Epidermal melanocyte (primary cell): ENCODE measurements around the gene RPS21.
"Not testable (repeated sequence)": the region's sequence is repeated elsewhere in the genome, so short reads cannot be mapped to it uniquely, and the experiment has no call there.

Source experiments
- DNase-seq: peaks from one replicate; pipeline ENCODE4 v3.0.0; 2011; ENCODE audit warnings: low spot score; ENCODE audit not compliant: insufficient read length

Gene RPS21

GRCh38 chr20:62425281-62426058 is 38.6 kb downstream of the RPS21 start:
- no peak for DNase-seq

DNA sequence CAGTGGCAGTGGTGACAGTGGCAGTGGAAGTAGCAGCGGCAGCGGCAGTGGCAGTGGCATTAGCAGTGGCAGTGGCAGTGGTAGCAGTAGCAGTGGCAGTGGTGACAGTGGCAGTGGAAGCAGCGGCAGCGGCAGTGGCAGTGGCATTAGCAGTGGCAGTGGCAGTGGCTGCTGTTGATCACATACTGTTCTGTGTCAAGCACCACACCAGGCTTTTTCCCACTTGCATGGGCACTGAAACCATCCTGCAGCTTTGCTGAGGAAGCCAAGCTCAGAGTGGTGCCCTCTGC is 39.1 kb downstream of the RPS21 start:
- DNase-seq, result not testable (repeated sequence)

GRCh38 chr20:62426699-62427131 is 39.8 kb downstream of the RPS21 start:
- DNase-seq, result no peak

GRCh38 chr20:62427172-62428001 is 40.5 kb downstream of the RPS21 start, which contains the start of gene RBBP8NL:
Gene RBBP8NL (minus strand): TSS chr20:62427539. CDS start chr20:62419647, 7,892 bp downstream.
- DNase-seq, result no peak

GRCh38 chr20:62428002-62428372 is 41.1 kb downstream of the RPS21 start:
- DNase-seq, result no peak

GRCh38 chr20:62428396-62429295 is 41.7 kb downstream of the RPS21 start:
- no peak for DNase-seq

- no peak for DNase-seq
Measured at GRCh38 chr20:62429455-62430310, 42.8 kb downstream of the RPS21 start.

DNA sequence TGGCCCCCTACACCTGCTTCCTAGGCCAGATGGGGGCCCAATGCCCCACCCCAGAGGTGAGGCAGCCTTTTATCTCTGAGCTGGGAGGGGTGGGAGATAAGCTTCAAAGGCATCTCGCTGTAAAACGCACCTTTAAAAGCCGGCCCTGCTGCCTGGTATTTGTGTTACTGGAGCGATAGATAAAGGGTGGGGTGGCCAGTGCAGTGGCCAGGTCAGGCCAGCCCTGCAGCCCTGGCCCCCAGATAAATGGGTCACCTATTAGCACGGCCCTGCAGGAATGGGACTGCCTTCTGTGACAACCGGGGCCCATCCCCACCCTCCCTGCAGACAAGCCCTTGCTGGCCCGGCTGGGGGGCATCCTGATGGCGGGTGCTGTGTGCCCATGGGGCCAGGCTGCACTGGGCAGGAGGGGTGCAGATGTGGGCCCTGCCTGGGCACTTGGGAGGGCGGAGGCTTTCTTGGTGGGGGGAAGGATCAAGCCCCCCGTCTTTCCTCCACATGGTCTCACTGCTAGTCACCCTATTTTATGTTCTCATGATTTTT is 43.5 kb downstream of the RPS21 start:
- no peak for DNase-seq

GRCh38 chr20:62430866-62431447 is 44.1 kb downstream of the RPS21 start:
- DNase-seq, result no peak

GRCh38 chr20:62433658-62434497 is 47.0 kb downstream of the RPS21 start:
- no peak for DNase-seq

GRCh38 chr20:62436692-62437091 is 49.8 kb downstream of the RPS21 start:
- DNase-seq, result no peak

- DNase-seq, result no peak
Measured at GRCh38 chr20:62437496-62437895, 50.6 kb downstream of the RPS21 start.

- DNase-seq, result no peak
Measured at GRCh38 chr20:62437927-62438326, 51.0 kb downstream of the RPS21 start.
